ENCODE results near the gene FKRP. TPM values are rescaled to one million over a fixed set of nuclear protein-coding genes. Genes with fewer than 3 reads are reported as not detected.
"Not testable (repeated sequence)": the region's sequence is repeated elsewhere in the genome, so short reads cannot be mapped to it uniquely, and the experiment has no call there.

Gene FKRP
- polyA plus RNA-seq, 4 donors, result 18.0 to 22.3 (median 21.5) TPM

DNA sequence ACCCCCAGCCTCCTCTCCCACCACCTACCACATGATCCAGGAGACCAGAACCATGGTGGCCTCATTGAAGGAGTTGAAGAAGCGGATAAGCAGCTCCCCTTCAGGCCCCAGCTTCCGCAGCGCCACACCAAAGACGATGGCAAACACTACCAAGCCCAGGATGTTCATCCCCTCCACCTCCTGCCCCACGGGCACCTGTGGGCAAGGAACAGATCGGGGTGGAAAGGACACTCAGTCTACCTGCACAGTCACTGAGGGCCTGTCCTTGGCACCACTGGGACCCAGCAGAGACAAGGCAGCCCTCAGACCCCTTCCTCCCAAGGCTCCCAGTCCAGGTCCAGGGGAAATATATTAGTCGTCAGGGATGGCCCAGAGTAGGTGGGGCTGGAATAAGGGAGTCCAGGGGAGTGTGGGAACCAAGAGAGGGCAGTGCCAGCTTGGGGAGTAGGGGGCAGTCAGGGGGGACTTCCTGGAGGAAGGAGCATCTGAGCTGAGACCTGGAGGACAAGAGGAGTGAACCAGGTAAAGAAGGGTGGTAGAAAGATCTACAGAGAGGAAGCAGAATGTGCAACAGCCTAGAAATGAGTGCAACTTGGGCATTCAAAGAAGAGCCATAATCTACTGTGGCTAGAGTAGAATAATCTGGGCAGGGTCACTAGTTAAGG, 36.6 kb downstream of the FKRP start:
- no peak for DNase-seq (ENCODE audit: low read depth in 4 of 4, low spot score in 3 of 4)

DNA sequence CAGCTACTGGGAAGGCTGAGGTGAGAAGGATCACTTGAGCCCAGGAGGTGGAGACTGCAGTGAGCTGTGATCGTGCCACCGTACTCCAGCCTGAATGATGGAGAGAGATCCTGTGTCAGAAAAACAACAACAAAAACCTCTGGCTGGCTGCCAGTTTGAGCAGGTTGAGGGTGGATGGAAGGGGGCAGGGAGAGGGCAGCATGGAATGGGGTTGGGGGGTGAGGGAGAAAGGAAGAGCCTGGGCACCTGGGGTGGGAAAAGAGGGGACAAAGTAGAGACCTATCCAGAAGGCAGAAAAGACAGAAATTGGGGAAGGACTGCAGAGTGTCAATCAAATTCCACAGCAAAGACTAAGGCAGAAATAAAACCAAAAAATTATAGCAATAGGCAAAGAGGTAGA, 37.8 kb downstream of the FKRP start:
- DNase-seq (ENCODE audit: low read depth in 4 of 4, low spot score in 3 of 4), result no peak

DNA sequence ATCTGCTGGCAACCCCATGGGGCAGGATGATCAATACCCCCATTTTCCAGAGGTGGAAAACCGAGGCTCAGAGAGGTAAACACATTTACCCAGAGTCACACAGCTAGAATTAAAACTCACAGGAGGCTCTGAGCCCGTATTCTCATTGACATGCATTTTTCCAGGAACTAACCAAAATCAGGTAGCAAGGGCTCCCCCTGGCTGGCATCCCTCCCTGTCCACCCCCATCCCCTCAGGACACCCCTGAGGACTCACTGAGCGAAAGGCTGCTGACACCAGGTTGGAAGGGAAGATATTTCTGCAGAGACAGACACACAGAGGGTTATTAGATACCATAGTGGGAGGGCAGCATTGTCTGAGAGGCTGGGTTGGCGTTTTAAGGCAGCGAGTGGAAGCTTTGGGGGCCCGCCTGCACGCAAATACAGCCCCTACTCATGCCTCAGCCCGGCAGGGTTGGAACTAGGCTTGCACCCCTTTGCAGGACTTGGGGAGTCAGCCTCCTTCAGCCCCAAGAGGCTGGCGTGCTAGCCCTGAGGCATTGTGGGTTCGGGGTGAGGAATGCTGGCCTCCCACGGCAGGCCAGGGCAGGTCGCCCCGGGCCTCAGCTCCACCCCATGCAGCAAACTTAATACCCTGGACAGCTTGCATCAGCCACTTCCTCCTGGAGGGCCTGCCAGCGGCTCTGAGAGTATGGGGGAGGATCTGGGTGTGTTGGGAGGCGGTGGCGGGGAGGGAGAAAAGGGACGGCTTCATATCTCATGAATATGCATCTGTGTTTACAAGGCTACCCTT, 38.6 kb downstream of the FKRP start:
- no peak for DNase-seq (ENCODE audit: low read depth in 4 of 4, low spot score in 3 of 4)

DNA sequence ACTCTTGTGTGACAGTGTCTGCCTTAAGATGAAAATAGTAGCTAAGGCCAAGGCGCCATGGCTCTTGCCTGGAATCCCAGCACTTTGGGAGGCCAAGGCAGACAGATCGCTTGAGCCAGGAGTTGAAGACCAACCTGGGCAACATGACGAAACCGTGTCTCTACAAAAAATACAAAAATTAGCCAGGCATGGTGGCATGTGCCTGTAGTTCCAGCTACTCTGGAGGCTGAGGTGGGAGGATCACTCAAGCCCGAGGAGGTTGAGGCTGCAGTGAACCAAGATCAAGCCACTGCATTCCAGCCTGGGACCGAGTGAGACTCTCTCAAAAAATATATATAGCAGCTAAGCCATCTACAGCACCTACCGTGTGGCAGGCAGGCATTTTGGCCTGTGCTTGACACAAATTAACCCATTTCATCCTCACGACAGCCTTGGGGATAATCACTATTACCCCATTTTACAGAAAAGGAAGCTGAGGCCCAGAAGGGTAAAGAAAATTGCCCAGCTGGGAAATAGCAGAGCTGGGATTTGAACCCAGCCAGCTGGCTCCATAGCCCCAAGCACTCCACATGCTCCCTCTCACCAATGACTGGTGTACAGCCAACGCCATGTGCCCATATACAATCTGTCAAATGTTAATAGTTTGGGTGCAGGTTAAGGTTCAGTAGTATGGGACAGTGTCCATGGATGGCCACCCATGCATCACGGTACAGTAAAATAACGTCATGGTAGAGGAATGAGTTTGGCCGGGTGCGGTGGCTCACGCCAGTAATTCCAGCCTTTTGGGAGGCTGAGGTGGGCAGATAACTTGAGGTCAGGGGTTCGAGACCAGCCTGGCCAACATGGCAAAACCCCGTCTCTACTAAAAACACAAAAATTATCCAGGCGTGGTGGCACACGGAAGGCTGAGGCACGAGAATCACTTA, 39.5 kb downstream of the FKRP start:
- no peak for DNase-seq (ENCODE audit: low read depth in 4 of 4, low spot score in 3 of 4)

DNA sequence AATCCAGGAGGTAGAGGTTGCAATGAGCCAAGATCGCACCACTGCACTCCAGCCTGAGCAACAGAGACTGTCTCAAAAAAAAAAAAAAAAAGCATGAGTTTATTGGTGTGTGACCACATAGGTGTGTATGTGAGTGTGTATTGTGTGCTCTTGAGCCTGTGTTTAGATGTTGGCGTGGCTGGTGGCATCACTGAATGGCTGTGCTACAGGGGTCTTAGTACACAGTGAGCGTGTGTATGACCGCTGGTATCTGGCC, 40.1 kb downstream of the FKRP start:
- no peak for DNase-seq (ENCODE audit: low read depth in 4 of 4, low spot score in 3 of 4)

DNA sequence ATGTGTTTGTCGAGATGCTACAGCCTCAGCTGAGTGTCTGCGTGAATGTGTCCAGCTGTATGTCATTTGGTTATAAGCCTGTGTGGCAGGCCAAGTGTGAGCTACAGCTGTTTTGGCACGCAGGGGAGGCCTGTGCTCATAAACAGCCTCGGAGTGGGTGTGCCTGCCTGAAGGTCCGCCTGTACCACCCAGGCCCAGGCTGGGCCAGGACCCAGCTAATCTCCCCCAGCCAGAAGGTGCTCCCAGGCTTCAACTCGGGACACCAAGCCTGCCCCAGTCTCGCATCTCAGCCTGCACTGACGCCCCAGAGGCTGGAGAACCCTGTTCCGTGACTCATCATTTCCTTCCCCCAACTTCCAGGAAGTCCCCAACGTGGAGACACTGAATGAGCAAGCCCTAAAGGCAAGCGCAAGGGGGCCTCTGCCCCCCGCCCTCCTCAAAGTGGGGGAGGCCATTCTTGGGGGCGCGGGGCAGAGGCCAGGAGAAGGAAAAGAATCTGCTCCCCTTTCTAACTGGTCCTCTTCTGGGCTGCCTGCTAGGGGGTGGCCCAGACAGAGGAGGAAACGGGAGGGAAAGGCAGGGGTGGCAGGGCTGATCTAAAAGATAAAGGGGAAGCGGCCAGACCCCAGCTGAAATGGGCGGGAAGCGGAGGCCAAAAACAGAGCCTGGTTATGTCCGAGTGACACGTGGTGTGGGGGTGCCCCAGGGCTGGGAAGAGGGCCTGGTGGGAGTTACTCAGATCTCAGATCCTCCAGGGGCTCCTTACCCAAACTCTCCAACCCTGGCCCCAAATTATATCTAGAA, 40.6 kb downstream of the FKRP start:
- DNase-seq (ENCODE audit: low read depth in 4 of 4, low spot score in 3 of 4), result no peak

DNA sequence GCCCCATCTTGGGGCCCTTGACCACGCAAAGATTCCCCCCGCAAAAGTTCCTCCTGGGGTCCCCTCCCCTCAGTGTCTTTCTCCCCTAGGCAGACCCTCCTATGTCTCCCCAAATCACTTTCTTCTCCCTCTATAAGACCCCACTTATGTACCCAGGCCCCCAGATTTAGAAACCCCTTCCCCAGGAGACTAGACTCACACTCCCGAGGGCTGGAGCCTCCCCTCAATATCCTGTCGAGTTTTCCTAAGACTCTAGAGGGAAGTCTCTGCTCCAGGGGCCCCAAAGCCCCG, 41.1 kb downstream of the FKRP start:
- DNase-seq (ENCODE audit: low read depth in 4 of 4, low spot score in 3 of 4), result no peak

DNA sequence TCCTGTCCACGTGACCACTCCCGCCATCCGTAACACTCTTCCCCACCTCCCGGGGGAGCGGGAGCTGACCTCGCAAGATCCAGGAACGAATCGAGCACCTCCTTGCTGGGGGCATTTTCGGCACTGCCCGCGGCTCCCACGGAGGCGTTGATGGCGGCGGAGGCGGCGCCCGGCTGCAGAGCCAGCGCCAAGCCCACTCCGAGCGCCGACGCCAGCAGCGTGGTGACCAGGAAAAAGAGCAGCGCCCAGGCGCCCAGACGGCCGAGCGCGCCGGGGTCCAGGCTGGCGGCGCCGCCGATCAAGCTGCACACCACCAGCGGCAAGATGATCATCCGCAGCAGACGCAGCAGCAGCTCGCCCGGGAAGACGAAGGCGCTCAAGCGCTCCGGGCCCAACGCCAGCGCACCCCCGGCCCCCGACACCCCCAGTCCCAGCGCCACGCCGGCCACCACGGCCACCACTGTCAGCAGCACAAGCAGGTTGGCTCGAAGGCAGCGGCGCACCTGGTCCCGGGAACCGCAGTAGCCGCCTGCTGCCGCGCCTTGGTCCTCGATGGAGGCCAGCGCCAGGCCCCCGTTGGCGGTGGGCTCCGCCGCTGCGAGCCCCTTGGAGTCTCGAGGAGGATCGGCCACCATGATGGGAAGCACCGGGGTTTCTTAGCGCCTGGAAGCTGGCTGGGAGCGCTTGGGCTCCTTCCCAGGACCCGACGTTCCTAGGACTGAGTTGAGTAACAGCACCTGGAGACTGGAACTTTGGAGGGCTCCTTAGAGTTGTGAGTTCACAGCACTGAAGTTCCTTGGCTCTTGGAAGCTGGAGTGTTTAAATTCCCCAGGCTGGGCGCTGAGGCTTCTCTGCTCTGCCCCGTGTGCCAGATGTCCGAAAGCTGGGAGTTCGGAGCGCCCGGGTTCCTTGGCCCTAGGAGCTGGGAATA, 41.7 kb downstream of the FKRP start:
- no peak for DNase-seq (ENCODE audit: low read depth in 4 of 4, low spot score in 3 of 4)

DNA sequence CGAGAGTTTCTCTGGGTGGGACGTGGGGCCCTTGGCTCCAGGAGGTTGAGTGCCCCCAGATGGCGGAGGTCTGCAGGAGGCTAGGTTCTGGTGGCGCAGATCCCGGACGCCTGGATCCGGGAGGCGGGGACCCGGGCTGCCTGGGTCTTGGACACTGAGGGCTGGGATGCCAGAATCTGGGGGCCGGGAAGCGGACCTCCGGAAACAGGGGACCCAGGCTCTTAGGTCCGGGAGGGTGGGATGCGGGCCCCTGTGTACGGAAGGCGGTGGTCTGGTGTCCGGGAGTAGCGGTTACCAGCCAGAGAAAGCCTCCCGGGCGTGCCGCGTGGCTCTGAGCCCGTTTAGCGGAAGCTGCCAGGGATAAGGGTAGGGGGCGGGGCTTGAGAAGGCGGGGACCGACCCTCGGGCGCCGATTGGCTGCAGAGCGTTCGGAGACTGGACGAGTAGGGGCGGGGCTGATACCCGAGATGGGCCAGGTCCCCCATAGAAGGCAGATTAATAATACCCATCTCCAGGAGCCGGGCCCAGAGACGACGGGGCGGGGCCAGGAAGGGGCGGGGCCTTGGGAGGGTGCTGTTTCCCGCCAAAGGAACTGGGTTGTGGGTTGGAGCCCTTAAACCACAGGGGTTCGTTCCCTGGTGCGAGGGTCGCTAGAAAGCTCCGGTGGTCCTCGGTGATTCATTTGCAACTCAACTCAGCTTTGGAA, 42.6 kb downstream of the FKRP start, which contains the start of gene SLC1A5:
SLC1A5 (minus strand) TSS at position 333 of the 706 bp plus-strand sequence. CDS start 629 bp downstream, outside the sequence.
- peak in 1 of 4 donors; percentile 82 for DNase-seq (ENCODE audit: low read depth in 4 of 4, low spot score in 3 of 4)

DNA sequence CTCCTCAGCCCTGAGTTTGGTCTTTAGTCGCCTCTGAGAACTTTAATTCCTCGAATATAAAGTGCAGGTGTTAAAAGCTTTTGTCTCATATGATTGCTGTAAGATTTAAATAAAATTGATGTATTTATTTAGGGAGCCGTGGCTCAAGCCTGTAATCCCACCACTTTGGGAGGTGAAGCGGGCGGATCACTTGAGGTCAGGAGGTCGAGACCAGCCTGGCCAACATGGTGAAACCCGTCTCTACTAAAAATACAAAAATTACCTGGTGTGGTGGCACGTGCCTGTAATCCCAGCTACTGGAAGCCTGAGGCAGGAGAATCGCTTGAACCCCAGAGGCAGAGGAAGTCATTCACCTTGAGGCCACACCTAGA, 43.1 kb downstream of the FKRP start:
- no peak for DNase-seq (ENCODE audit: low read depth in 4 of 4, low spot score in 3 of 4)

DNA sequence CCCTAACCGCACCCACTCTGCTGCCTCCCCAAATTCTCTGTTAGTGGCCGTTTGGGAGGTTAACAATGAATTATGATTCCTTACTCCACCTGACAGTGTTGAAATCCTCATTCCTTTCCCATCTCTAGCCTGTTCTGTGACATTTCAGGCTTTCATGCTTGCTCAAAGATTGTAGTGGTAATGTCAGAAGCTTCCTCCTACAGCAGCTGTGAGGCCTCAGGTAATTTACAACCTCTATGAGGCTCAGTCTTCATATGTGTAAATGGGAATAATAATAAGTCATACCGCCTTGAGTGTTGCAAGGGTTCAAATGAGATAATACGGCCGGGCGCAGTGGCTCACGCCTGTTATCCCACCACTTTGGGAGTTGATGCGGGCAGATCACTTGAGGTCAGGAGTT, 43.5 kb downstream of the FKRP start:
- DNase-seq (ENCODE audit: low read depth in 4 of 4, low spot score in 3 of 4), result no peak

DNA sequence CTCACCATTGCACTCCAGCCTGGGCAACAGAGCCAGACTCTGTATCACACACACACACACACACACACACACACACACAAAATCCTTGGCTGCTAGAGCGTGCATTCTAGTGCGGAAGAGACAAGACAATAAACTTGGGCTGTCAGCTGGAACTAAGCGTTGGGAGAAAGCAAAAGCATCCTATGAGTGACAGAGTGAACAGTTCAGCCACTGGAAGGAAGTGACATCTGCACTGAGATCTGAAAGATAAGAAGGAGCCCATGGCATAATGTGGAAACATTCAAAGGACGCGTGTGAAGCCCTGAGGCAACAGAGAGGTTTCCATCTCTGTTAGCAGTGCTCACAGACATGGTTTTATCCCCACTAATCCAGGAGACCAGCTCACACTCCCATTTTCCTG, 46.1 kb downstream of the FKRP start:
- no peak for DNase-seq (ENCODE audit: low read depth in 4 of 4, low spot score in 3 of 4)

DNA sequence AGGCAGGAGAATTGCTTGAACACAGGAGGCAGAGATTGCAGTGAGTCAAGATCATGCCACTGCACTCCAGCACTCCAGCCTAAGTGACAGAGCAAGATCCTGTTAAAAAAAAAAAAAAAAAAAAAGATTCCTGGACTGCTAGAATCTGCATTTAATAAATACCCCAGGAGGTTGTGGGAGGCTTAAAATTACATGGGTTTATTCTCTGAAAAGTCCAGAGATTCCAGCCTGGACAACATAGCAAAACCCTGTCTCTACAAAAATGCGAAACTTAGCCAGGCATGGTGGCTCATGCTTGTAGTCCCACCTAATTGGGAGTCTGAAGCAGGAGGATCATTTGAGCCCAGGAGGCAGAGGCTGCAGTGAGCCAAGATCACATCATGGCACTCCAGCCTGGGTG, 52.0 kb downstream of the FKRP start:
- no peak for DNase-seq (ENCODE audit: low read depth in 4 of 4, low spot score in 3 of 4)

DNA sequence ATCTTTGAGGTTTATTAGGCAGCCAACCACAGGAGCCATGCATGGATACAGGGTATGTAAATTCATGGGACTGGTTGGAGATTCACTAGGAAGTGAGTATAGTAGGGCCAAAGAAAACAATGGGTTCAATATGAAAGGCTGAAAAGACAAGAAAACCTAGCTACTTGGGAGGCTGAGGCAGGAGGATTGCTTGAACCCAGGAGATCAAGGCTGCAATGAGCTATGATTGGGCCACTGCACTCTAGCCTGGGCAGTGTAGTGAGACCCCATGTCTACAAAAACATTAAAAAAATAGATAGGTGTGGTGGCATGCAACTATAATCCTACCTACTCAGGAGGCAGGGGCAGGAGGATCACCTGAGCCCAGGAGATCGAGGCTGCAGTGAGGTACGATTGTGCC, 52.9 kb downstream of the FKRP start:
- no peak for DNase-seq (ENCODE audit: low read depth in 4 of 4, low spot score in 3 of 4)

DNA sequence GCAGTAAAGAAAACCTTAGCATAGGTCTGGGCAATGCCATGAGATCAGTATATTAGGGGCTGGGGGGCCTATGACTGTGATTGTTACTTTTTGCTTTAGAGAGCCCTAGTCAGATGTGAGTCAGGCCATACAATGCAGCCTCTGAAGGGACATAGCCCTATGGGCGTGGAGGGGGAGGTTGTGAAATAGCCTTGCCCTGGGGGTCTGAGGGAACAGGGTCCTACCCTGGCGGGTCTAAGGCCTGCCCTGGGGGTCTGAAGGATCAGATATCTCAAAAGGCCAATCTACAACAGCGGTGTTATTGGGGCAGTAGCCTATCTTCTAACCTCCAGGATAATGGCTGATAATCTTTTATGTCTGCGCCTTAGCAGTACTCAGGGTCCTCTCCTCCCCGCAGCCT, 56.3 kb downstream of the FKRP start:
- DNase-seq (ENCODE audit: low read depth in 4 of 4, low spot score in 3 of 4), result no peak

DNA sequence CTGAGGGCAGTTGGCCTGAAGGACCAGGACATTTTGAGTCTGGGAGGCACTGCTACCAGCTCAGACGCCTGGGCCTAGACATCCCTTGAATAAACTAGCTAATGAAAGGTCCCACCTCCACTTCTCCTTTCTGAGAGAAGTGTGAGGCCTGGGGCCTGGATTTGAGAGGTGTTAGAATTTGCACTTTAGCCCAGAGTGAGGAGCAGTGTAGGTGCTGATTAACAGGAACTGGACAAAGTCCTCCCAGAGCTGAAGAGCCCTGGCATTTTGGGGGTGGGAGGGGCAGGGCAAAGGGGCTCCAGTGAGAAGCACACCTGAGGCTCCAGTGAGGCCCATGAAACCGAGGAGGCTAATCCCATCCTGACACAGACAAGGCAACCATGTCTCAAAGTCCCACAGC, 57.7 kb downstream of the FKRP start:
- no peak for DNase-seq (ENCODE audit: low read depth in 4 of 4, low spot score in 3 of 4)

DNA sequence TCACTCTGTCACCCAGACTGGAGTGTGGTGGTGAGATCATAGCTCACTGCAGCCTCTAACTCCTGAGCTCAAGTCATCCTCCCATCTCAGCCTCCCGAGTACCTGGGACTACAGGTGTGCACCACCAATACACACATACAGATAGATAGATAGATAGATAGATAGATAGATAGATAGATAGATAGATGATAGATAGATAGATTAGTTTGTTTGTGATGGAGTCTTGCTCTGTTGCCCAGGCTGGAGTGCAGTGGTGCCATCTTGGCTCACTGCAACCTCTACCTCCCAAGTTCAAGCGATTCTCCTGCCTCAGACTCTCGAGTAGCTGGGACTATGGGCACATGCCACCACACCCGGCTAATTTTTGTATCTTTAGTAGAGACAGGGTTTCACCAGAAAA, 58.6 kb downstream of the FKRP start:
- not testable (repeated sequence) for DNase-seq (ENCODE audit: low read depth in 4 of 4, low spot score in 3 of 4)

DNA sequence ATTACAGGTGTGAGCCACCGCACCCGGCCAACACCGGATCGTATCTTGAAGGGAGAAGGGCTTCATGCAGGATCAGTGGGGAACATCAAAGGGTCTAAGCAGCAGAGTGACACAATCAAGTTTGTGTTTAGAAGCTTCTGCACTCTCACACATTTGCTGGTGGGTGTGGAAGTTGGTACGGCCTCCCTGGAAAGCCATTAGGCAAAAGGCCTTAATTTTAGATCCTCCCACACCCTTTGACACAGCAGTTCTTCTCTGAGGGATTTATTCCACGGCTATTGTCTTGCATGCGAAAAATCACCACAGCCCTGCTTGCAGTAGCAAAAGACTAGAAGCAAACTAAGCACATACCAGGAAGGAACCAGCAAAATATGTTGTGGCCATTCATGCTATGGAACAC, 60.8 kb downstream of the FKRP start:
- no peak for DNase-seq (ENCODE audit: low read depth in 4 of 4, low spot score in 3 of 4)
